IMR-90 (cell line): Measurements from ENCODE around the gene UFSP1. TPM values are rescaled to one million over a fixed set of nuclear protein-coding genes. Genes with fewer than 3 reads are reported as not detected.

Experiments
- ATAC-seq: fragments of 200-7000 bp; cut with Tn5 transposase; 2 replicates; pipeline ENCODE4 v1.9.1; 2020; ENCODE audit warnings: low read depth, mild to moderate bottlenecking, moderate library complexity
- BruUV-seq: library from RNA; stranded (reverse); fragments of 400-500 nt; replicated peaks from 2 replicates; lab custom pipeline; 2021; lab: Mats Ljungman, UMichigan
- CTCF ChIA-PET: fragments of 300-600 bp; formaldehyde crosslinking; extraction: SDS; loops from one replicate; lab custom pipeline; 2021; ENCODE audit warnings: antibody characterized with exemption; lab: Yijun Ruan, JAX
- POLR2A ChIA-PET: fragments of 300-600 bp; sonication (Branson Sonifier 250); formaldehyde crosslinking; loops from one replicate; lab custom pipeline; 2022; ENCODE audit warnings: antibody characterized with exemption; ENCODE audit not compliant: unreplicated experiment; lab: Charles Lee
- DNase-seq: peaks from one replicate; pipeline ENCODE4 v3.0.0; 2013
- H2AFZ ChIP-seq: replicated peaks from 2 replicates; pipeline ENCODE3; 2013; ENCODE audit warnings: low read length, mild to moderate bottlenecking; ENCODE audit not compliant: poor library complexity
- H2AK5ac ChIP-seq: 2 replicates; pipeline ENCODE4 v1.6.1; 2013; ENCODE audit warnings: low read depth, low read length, inconsistent platforms
- H2AK9ac ChIP-seq: replicated peaks from 2 replicates; pipeline ENCODE3; 2013; ENCODE audit warnings: mild to moderate bottlenecking, low read depth, low read length, moderate library complexity; ENCODE audit not compliant: poor library complexity
- H2BK120ac ChIP-seq: 2 replicates; pipeline ENCODE4 v1.6.1; 2013; ENCODE audit warnings: low read depth, low read length, inconsistent platforms
- H2BK15ac ChIP-seq: 3 replicates; pipeline ENCODE4 v1.6.1; 2013; ENCODE audit warnings: low read depth, low read length, inconsistent platforms
- H2BK20ac ChIP-seq: 2 replicates; pipeline ENCODE4 v1.6.1; 2013; ENCODE audit warnings: low read depth, mild to moderate bottlenecking, inconsistent platforms, low read length, moderate library complexity
- H2BK5ac ChIP-seq: 2 replicates; pipeline ENCODE4 v1.6.1; 2013; ENCODE audit warnings: mild to moderate bottlenecking, low read depth, low read length, inconsistent platforms; ENCODE audit not compliant: poor library complexity, severe bottlenecking
- H3K14ac ChIP-seq: replicated peaks from 2 replicates; pipeline ENCODE4 v1.6.1; 2013; ENCODE audit warnings: low read depth, low read length, inconsistent platforms
- H3K18ac ChIP-seq: 2 replicates; pipeline ENCODE4 v1.6.1; 2013; ENCODE audit warnings: low read depth, low read length, control low read depth
- H3K23ac ChIP-seq: 2 replicates; pipeline ENCODE4 v1.6.1; 2013; ENCODE audit warnings: low read depth, low read length, inconsistent platforms
- H3K27ac ChIP-seq: 2 replicates; pipeline ENCODE4 v1.5.1; 2013; ENCODE audit warnings: mild to moderate bottlenecking, control low read depth, low read length; ENCODE audit not compliant: insufficient read depth
- H3K27me3 ChIP-seq: 2 replicates; pipeline ENCODE4 v1.6.1; 2013; ENCODE audit warnings: low read length; ENCODE audit not compliant: control insufficient read depth, insufficient read depth
- H3K36me3 ChIP-seq: 2 replicates; pipeline ENCODE4 v1.6.1; 2013; ENCODE audit warnings: low read length, mixed read lengths; ENCODE audit not compliant: control insufficient read depth, insufficient read depth
- H3K4ac ChIP-seq: 2 replicates; pipeline ENCODE4 v1.6.1; 2013; ENCODE audit warnings: low read depth, low read length, inconsistent platforms
- H3K4me1 ChIP-seq: 2 replicates; pipeline ENCODE4 v1.6.1; 2013; ENCODE audit warnings: low read length, mixed read lengths; ENCODE audit not compliant: control insufficient read depth, insufficient read depth
- H3K4me2 ChIP-seq: 2 replicates; pipeline ENCODE4 v1.6.1; 2013; ENCODE audit warnings: low read depth, mild to moderate bottlenecking, control low read depth, low read length, moderate library complexity
- H3K4me3 ChIP-seq: 2 replicates; pipeline ENCODE4 v1.5.1; 2013; ENCODE audit warnings: low read depth, mild to moderate bottlenecking, control low read depth, low read length, moderate library complexity; ENCODE audit not compliant: insufficient read depth
- H3K56ac ChIP-seq: 2 replicates; pipeline ENCODE4 v1.6.1; 2013; ENCODE audit warnings: low read length, inconsistent platforms; ENCODE audit not compliant: insufficient read depth; ENCODE audit errors: extremely low read depth
- H3K79me1 ChIP-seq, 2 experiments: 2 replicates each; pipeline ENCODE4 v1.6.1; 2013; ENCODE audit warnings: low read length in 2 of 2, inconsistent platforms in 1 of 2, low read depth in 1 of 2
- H3K9ac ChIP-seq: 2 replicates; pipeline ENCODE4 v1.6.1; 2013; ENCODE audit warnings: low read depth, low read length, control low read depth
- H3K9me1 ChIP-seq: 2 replicates; pipeline ENCODE4 v1.6.1; 2013; ENCODE audit warnings: low read length, inconsistent platforms; ENCODE audit not compliant: insufficient read depth
- H3K9me3 ChIP-seq: 2 replicates; pipeline ENCODE4 v1.6.1; 2013; ENCODE audit warnings: low read length; ENCODE audit not compliant: control insufficient read depth, insufficient read depth
- H4K20me1 ChIP-seq: 2 replicates; pipeline ENCODE4 v1.6.1; 2013; ENCODE audit warnings: low read length, inconsistent platforms; ENCODE audit not compliant: insufficient read depth
- H4K5ac ChIP-seq: 2 replicates; pipeline ENCODE4 v1.6.1; 2013; ENCODE audit warnings: mild to moderate bottlenecking, low read depth, low read length, control low read depth
- H4K8ac ChIP-seq, 2 experiments: 2 replicates each; pipeline ENCODE4 v1.6.1; 2013; ENCODE audit warnings: low read depth in 2 of 2, low read length in 2 of 2, control low read depth in 1 of 2, inconsistent platforms in 1 of 2
- H4K91ac ChIP-seq: 2 replicates; pipeline ENCODE4 v1.6.1; 2013; ENCODE audit warnings: low read depth, low read length, inconsistent platforms; ENCODE audit not compliant: insufficient read depth
- BHLHE40 ChIP-seq: fragments of 150-350 bp; IDR thresholded peaks from 2 replicates; pipeline ENCODE4 v1.6.1; 2016; ENCODE audit warnings: mild to moderate bottlenecking, low read depth, low read length
- CEBPB ChIP-seq: IDR thresholded peaks from 2 replicates; pipeline ENCODE4 v1.6.1; 2012; ENCODE audit warnings: low read depth, low read length, improper control_type of control experiment
- CHD1 ChIP-seq: IDR thresholded peaks from 2 replicates; pipeline ENCODE4 v1.6.1; 2012; ENCODE audit warnings: low read depth, low read length, improper control_type of control experiment
- CTCF ChIP-seq: conservative IDR thresholded peaks from 2 replicates; pipeline ENCODE4 v1.5.1; 2012; ENCODE audit warnings: mild to moderate bottlenecking, low read depth, low read length, improper control_type of control experiment
- ELK1 ChIP-seq: fragments of 150-350 bp; IDR thresholded peaks from 2 replicates; pipeline ENCODE4 v1.6.1; 2016; ENCODE audit warnings: low read depth, mild to moderate bottlenecking, low read length, moderate library complexity, borderline replicate concordance
- MAFK ChIP-seq: IDR thresholded peaks from 2 replicates; pipeline ENCODE4 v1.6.1; 2012; ENCODE audit warnings: low read depth, low read length, improper control_type of control experiment
- POLR2A ChIP-seq: IDR thresholded peaks from 2 replicates; pipeline ENCODE4 v1.6.1; 2012; ENCODE audit warnings: mild to moderate bottlenecking, low read depth, low read length
- RAD21 ChIP-seq: IDR thresholded peaks from 2 replicates; pipeline ENCODE4 v1.6.1; 2012; ENCODE audit warnings: low read length, improper control_type of control experiment
- RCOR1 ChIP-seq: IDR thresholded peaks from 2 replicates; pipeline ENCODE4 v1.6.1; 2012; ENCODE audit warnings: mild to moderate bottlenecking, low read length, improper control_type of control experiment; ENCODE audit not compliant: insufficient replicate concordance
- RFX5 ChIP-seq: IDR thresholded peaks from 2 replicates; pipeline ENCODE4 v1.8.0; 2012; ENCODE audit warnings: low read depth, mild to moderate bottlenecking, low read length, moderate library complexity
- SMC3 ChIP-seq: fragments of 150-350 bp; IDR thresholded peaks from 2 replicates; pipeline ENCODE4 v1.6.1; 2016; ENCODE audit warnings: low read depth, mild to moderate bottlenecking, antibody characterized with exemption, low read length, moderate library complexity
- USF2 ChIP-seq: fragments of 150-350 bp; IDR thresholded peaks from 2 replicates; pipeline ENCODE4 v1.6.1; 2017; ENCODE audit warnings: mild to moderate bottlenecking, antibody characterized with exemption, low read length, low read depth
- WGBS, 2 experiments: methylation state at CpG; one replicate each; pipeline versions ENCODE4 v1.1.5 to v1.1.7; 2013; ENCODE audit warnings: missing lambda C conversion rate in 2 of 2; ENCODE audit not compliant: insufficient read length in 1 of 2; ENCODE audit errors: extremely low coverage in 2 of 2; 5-methylcytosine and 5-hydroxymethylcytosine counted together
- dilution Hi-C: fragments of 300-500 bp; cut with HindIII; formaldehyde crosslinking; loops from one replicate; pipeline ENCODE4 v1.14.3; 2018; ENCODE audit warnings: low sequenced_read_pairs; ENCODE audit not compliant: unreplicated experiment
- in situ Hi-C: fragments of 300-500 bp; cut with MboI; formaldehyde crosslinking; loops from 3 replicates; pipeline ENCODE4 v1.14.3; 2019; ENCODE audit warnings: low sequenced_read_pairs, inconsistent platforms, mixed read lengths
- intact Hi-C: fragments of 100-400 bp; cut with micrococcal nuclease; formaldehyde crosslinking; loops from 2 replicates; pipeline ENCODE4 v1.10.0; 2022
- polyA plus RNA-seq, 3 experiments: library from polyadenylated mRNA; depleted of rRNA; stranded (reverse); fragments of >200 nt; gene quantifications; 2 replicates each; pipeline ENCODE4 v1.2.3, GENCODE V29; 2012; ENCODE audit warnings: low replicate concordance in 1 of 3
- total RNA-seq: library from RNA; depleted of rRNA; stranded (reverse); fragments of >200 nt; gene quantifications from 2 replicates; pipeline ENCODE4 v1.2.3, GENCODE V29; 2012

The UFSP1 gene
- total and polyA plus RNA-seq, 2 of the 4 experiments (the other 2 are of a cell fraction) = 0.36 to 1.0 TPM

- DNase-seq (no peak), ATAC-seq (no peak)
- BruUV-seq = no TSS peak
- H2BK120ac ChIP-seq = no peak overlapping the region
- peaks cover 20 to 48% of the 10 kb centered on the region in 2 experiments for H3K79me1 ChIP-seq
- 0 out of 2 replicates have a peak overlapping the region, but pooled peaks have one; percentile 7 for H2AK5ac ChIP-seq
- H3K18ac ChIP-seq = no peak overlapping the region
- peak overlapping the region; percentile 83 for H3K4me3 ChIP-seq
- H2BK5ac ChIP-seq = no peak overlapping the region
- peak overlapping the region; percentile 89 for H3K9ac ChIP-seq
- intact Hi-C loops = no loop called here
- no peak overlapping the region for H2AFZ ChIP-seq
- peak overlapping the region; percentile 29; the same call in 1 of the 2 replicates for H3K14ac ChIP-seq
- no peaks in the 10 kb centered on the region for H3K9me3 ChIP-seq
- no peak overlapping the region; the same call in 1 of the 2 replicates for H4K91ac ChIP-seq
- peak overlapping the region; percentile 89; the same call in 1 of the 2 replicates for H3K4ac ChIP-seq
- H2BK15ac ChIP-seq = no peak overlapping the region
- peaks cover 16% of the 10 kb centered on the region for H3K4me1 ChIP-seq
- H4K5ac ChIP-seq = no peak overlapping the region
- no peak overlapping the region for H2BK20ac ChIP-seq
- H3K4me2 ChIP-seq = peak overlapping the region; percentile 93
- peak overlapping the region; percentile 28; the same call in 1 of the 2 replicates for H3K23ac ChIP-seq
- H3K27me3 ChIP-seq = no peaks in the 10 kb centered on the region
- no peak for TF ChIP-seq CHD1
- TF ChIP-seq RAD21 = no peak
- TF ChIP-seq CTCF = no peak
- no peak for TF ChIP-seq ELK1
- TF ChIP-seq BHLHE40 = no peak
- no peak for TF ChIP-seq SMC3
- TF ChIP-seq POLR2A = no peak
- TF ChIP-seq RFX5 = no peak
- TF ChIP-seq RCOR1 = no peak
- TF ChIP-seq USF2 = no peak
- TF ChIP-seq CEBPB = no peak
- TF ChIP-seq MAFK = no peak
- in situ Hi-C loops = no loop called here
- CTCF ChIA-PET = no interaction called here
- peak overlapping the region; percentile 99 for H2AK9ac ChIP-seq
- H4K20me1 ChIP-seq = peaks cover 15% of the 10 kb centered on the region; the same call in 1 of the 2 replicates
- dilution Hi-C loops = no loop called here
- POLR2A ChIA-PET = interaction anchor here (1.1 kb wide), 1 partner anchor 14 kb away, joined by 4 read pairs; the partner anchor contains the start of gene SRRT
- H3K27ac ChIP-seq = peak overlapping the region; percentile 88
- 70% methylated on average over 13 of the region's 18 CpGs; no CpG with 5 or more reads in 1 of the 2 experiments for WGBS, 2 experiments
- no peak overlapping the region for H3K56ac ChIP-seq
- peaks cover 3% of the 10 kb centered on the region; the same call in 1 of the 2 replicates for H3K9me1 ChIP-seq
- peaks cover 52% of the 10 kb centered on the region for H3K36me3 ChIP-seq
- no peak overlapping the region for H4K8ac ChIP-seq
These were observed 1.1 kb downstream of the UFSP1 start for GRCh38 chr7:100888291-100888987.
